Measurements from ENCODE around the gene ALG1L2.

GRCh38 chr3:130073582-130073981 lies 8.0 kb upstream of the ALG1L2 start:
- TF ChIP-seq CTCF (conservative IDR thresholded peaks at IDR 0.05; ENCODE audit: low read depth, low read length) = no peak
- TF ChIP-seq USF2 (IDR thresholded peaks at IDR 0.05; ENCODE audit: low read depth, low read length) = no peak
- no peak for TF ChIP-seq POLR2A (IDR thresholded peaks at IDR 0.05; ENCODE audit: low read depth, low read length)
- TF ChIP-seq RAD21 (IDR thresholded peaks at IDR 0.05; ENCODE audit: low read length) = no peak
- no peak for TF ChIP-seq RCOR1 (IDR thresholded peaks at IDR 0.05; ENCODE audit: insufficient replicate concordance, low read length)
- TF ChIP-seq RFX5 (IDR thresholded peaks at IDR 0.05; ENCODE audit: low read depth, low read length) = no peak
- no peak for TF ChIP-seq SMC3 (IDR thresholded peaks at IDR 0.05; ENCODE audit: low read depth, low read length)
- no peak for TF ChIP-seq FOS (IDR thresholded peaks at IDR 0.05; ENCODE audit: low read depth, low read length)
- no peak for TF ChIP-seq BHLHE40 (IDR thresholded peaks at IDR 0.05; ENCODE audit: low read depth, low read length)
- TF ChIP-seq MXI1 (IDR thresholded peaks at IDR 0.05; ENCODE audit: borderline replicate concordance, low read depth, low read length) = no peak
- TF ChIP-seq MAZ (IDR thresholded peaks at IDR 0.05; ENCODE audit: borderline replicate concordance, low read depth, low read length) = no peak
- TF ChIP-seq CEBPB (IDR thresholded peaks at IDR 0.05; ENCODE audit: low read depth, low read length) = no peak
- TF ChIP-seq ELK1 (IDR thresholded peaks at IDR 0.05; ENCODE audit: borderline replicate concordance, low read depth, low read length) = no peak
